Smooth muscle cell (in vitro differentiated cells): ENCODE data around the gene RFX8. TPM values are rescaled to one million over a fixed set of nuclear protein-coding genes. Genes with fewer than 3 reads are reported as not detected.

Experiments
- DNase-seq: peaks from one replicate; lab custom pipeline; 2025; ENCODE audit not compliant: unreplicated experiment; lab: John Stamatoyannopoulos, UW
- H2AFZ ChIP-seq: fragments of 200-600 bp; sonication (generic); 2 replicates; pipeline ENCODE4 v1.6.0; 2016; ENCODE audit warnings: antibody characterized with exemption, low read depth, mild to moderate bottlenecking
- H3F3A ChIP-seq: fragments of 200-600 bp; sonication (generic); 2 replicates; pipeline ENCODE4 v1.6.0; 2017; ENCODE audit warnings: antibody characterized with exemption, low read depth
- H3K27ac ChIP-seq: fragments of 200-600 bp; sonication (generic); 2 replicates; pipeline ENCODE4 v1.5.1; 2016; ENCODE audit warnings: low read depth, mild to moderate bottlenecking
- H3K27me3 ChIP-seq: fragments of 200-600 bp; sonication (generic); 2 replicates; pipeline ENCODE4 v1.6.1; 2016; ENCODE audit warnings: low read depth, mild to moderate bottlenecking
- H3K36me3 ChIP-seq: fragments of 200-600 bp; sonication (generic); 2 replicates; pipeline ENCODE4 v1.5.1; 2016; ENCODE audit warnings: low read depth
- H3K4me1 ChIP-seq: fragments of 200-600 bp; sonication (generic); 2 replicates; pipeline ENCODE4 v1.5.1; 2016; ENCODE audit warnings: low read depth
- H3K4me2 ChIP-seq: fragments of 200-600 bp; sonication (generic); 2 replicates; pipeline ENCODE4 v1.6.0; 2016; ENCODE audit warnings: mild to moderate bottlenecking
- H3K4me3 ChIP-seq: fragments of 200-600 bp; sonication (generic); 2 replicates; pipeline ENCODE4 v1.5.1; 2016; ENCODE audit warnings: mild to moderate bottlenecking
- H3K79me2 ChIP-seq: fragments of 200-600 bp; sonication (generic); 2 replicates; pipeline ENCODE4 v1.6.0; 2016; ENCODE audit warnings: low read depth, mild to moderate bottlenecking
- H3K9ac ChIP-seq: fragments of 200-600 bp; sonication (generic); 2 replicates; pipeline ENCODE4 v1.6.0; 2016; ENCODE audit warnings: low read depth
- H3K9me3 ChIP-seq: fragments of 200-600 bp; sonication (generic); replicated peaks from 2 replicates; pipeline ENCODE4 v1.5.1; 2016; ENCODE audit warnings: low read depth
- H4K20me1 ChIP-seq: fragments of 200-600 bp; sonication (generic); 2 replicates; pipeline ENCODE4 v1.6.0; 2016; ENCODE audit warnings: low read depth
- WGBS: methylation state at CpG from one replicate; pipeline ENCODE4 v1.1.7; 2016; ENCODE audit warnings: low lambda C conversion rate; 5-methylcytosine and 5-hydroxymethylcytosine counted together
- polyA plus RNA-seq: library from polyadenylated mRNA; unstranded; fragments of >200 nt; fragmentation: Nextera tagmentation; extraction: Ambion mirVana; gene quantifications from 2 replicates; pipeline ENCODE4 v1.2.1, GENCODE V29; 2016
- total RNA-seq: library from RNA; depleted of rRNA; stranded (reverse); fragments of >200 nt; gene quantifications from 2 replicates; pipeline ENCODE4 v1.2.3, GENCODE V29; 2014
- TF ChIP-seq, protein P1 (sequence below): fragments of 200-600 bp; sonication (generic); IDR thresholded peaks from 2 replicates; pipeline ENCODE4 v1.5.1; 2017; ENCODE audit warnings: borderline replicate concordance, mild to moderate bottlenecking, antibody characterized with exemption; ENCODE audit not compliant: insufficient read depth, poor library complexity, severe bottlenecking

RFX8 gene
- total and polyA plus RNA-seq, 2 experiments from 2014 or later = 2.3 to 3.0 TPM

DNA sequence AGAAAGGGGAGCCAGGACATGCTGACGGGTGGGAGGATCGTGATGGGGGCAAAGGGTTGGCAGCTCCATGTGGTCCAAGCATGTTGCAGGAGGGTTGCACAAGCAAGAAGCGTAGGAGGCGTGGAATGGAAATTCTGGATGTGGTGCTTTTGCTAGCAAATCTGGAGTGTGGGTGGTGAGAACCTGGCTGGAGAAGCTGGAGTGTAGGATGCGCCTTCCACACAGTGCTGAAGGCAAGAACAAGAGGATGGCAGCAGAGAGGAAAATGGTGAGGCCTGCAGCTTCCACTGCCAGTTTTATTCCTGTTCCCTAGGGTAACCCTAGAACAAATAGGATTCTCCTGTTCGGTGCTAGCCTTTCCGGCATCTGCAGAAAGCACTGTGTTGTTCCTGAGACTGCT, 110.0 kb downstream of the RFX8 start:
- Histone ChIP-seq H3K9ac (no peak overlapping the region), H3K4me1 (no peaks in the 10 kb centered on the region), H3K4me2 (no peak overlapping the region), H3K27me3 (no peaks in the 10 kb centered on the region), H3K79me2 (no peaks in the 10 kb centered on the region), H3F3A (no peaks in the 10 kb centered on the region), H3K4me3 (no peak overlapping the region), H3K36me3 (no peaks in the 10 kb centered on the region), H3K27ac (no peak overlapping the region), H2AFZ (no peak overlapping the region), H3K9me3 (no peaks in the 10 kb centered on the region), H4K20me1 (no peaks in the 10 kb centered on the region)
- TF ChIP-seq, protein P1, sequence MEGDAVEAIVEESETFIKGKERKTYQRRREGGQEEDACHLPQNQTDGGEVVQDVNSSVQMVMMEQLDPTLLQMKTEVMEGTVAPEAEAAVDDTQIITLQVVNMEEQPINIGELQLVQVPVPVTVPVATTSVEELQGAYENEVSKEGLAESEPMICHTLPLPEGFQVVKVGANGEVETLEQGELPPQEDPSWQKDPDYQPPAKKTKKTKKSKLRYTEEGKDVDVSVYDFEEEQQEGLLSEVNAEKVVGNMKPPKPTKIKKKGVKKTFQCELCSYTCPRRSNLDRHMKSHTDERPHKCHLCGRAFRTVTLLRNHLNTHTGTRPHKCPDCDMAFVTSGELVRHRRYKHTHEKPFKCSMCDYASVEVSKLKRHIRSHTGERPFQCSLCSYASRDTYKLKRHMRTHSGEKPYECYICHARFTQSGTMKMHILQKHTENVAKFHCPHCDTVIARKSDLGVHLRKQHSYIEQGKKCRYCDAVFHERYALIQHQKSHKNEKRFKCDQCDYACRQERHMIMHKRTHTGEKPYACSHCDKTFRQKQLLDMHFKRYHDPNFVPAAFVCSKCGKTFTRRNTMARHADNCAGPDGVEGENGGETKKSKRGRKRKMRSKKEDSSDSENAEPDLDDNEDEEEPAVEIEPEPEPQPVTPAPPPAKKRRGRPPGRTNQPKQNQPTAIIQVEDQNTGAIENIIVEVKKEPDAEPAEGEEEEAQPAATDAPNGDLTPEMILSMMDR = no peak
- 96% methylated on average over 7 of the region's 7 CpGs for WGBS
- DNase-seq = no peak

DNA sequence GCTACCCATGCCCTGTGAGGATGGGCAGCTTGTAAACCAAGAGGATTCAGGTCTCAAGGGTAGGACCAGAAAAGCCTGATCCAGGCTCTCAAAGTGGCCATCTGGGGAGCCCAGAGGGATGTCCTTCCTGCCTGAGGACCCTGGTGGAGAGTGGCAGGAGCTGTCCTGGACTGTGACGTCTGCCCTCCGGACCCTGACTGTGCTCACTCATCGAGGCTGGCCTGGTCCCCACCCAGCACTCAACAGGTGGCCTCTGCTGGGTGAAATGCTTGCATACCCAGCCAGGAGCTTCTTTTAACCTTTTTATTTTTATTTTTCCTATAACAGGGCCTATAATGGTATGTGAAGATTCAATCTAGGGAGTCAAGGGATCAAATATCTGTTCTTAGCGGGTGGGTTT, 112.1 kb downstream of the RFX8 start:
- H3F3A ChIP-seq = no peaks in the 10 kb centered on the region
- no peak for DNase-seq

DNA sequence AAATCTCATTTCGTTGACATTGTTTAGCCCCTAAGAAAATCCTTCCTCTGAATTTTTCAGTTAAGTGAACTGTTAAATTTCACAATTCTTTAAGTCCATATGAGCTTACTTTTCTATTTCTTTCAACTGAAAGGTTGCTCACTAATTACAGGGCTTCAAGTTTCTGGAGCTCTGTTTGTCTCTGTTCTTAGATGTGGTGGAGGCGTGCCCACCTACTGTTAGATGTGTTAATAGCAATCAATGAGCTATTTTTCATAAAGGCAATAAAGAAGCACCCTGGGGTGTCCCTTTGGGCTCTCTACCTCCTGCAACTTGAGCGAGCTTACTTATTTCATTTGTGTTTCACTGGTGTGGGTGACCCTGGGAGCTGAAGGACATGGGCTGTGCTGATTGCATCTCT, 112.6 kb downstream of the RFX8 start:
- H3K79me2 ChIP-seq = no peaks in the 10 kb centered on the region
- no peak overlapping the region for H3K27ac ChIP-seq
- H3K4me3 ChIP-seq = no peak overlapping the region
- no peaks in the 10 kb centered on the region for H3K36me3 ChIP-seq
- TF ChIP-seq, protein P1 = no peak
- H3K4me1 ChIP-seq = no peaks in the 10 kb centered on the region
- H3K4me2 ChIP-seq = no peak overlapping the region
- H3K9me3 ChIP-seq = no peaks in the 10 kb centered on the region
- WGBS = 75% methylated on average over 3 of the region's 3 CpGs
- no peaks in the 10 kb centered on the region for H3K27me3 ChIP-seq
- H4K20me1 ChIP-seq = no peaks in the 10 kb centered on the region
- H3K9ac ChIP-seq = no peak overlapping the region
- no peak for DNase-seq
- no peak overlapping the region for H2AFZ ChIP-seq
- H3F3A ChIP-seq = no peaks in the 10 kb centered on the region

More for the DNA sequence above, 112.1 kb downstream of the RFX8 start:
- TF ChIP-seq, protein P1 = no peak
- H3K4me2 ChIP-seq = no peak overlapping the region
- H2AFZ ChIP-seq = no peak overlapping the region
- H3K27me3 ChIP-seq = no peaks in the 10 kb centered on the region
- H3K4me1 ChIP-seq = no peaks in the 10 kb centered on the region
- H3K27ac ChIP-seq = no peak overlapping the region
- H3K9ac ChIP-seq = no peak overlapping the region
- no peaks in the 10 kb centered on the region for H3K36me3 ChIP-seq
- H3K79me2 ChIP-seq = no peaks in the 10 kb centered on the region
- H4K20me1 ChIP-seq = no peaks in the 10 kb centered on the region
- 95% methylated on average over 4 of the region's 4 CpGs for WGBS
- no peaks in the 10 kb centered on the region for H3K9me3 ChIP-seq
- no peak overlapping the region for H3K4me3 ChIP-seq

DNA sequence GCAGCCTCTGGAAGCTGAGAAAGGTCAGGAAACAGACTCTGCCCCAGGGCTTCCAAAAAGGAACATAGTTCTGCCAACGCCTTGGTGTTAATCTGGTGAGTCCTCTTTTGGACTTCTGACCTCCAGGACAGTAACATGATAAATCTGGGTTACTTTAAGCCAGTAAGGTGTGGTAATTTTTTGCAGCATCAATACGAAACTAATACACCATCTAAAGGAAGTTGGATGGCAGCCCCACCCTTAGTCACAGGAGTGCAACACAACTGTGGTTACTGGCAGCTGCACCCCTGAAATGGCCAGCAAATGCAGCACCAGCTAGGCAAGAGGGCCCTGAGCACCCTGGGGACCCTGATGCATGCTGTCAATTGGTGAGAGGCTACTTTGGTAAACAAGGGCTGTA, 113.4 kb downstream of the RFX8 start:
- H3K27ac ChIP-seq = no peak overlapping the region

More for the DNA sequence above, 113.4 kb downstream of the RFX8 start:
- H3K4me3 ChIP-seq = no peak overlapping the region
- no peak overlapping the region for H3K4me2 ChIP-seq
- TF ChIP-seq, protein P1 = no peak
- no peak overlapping the region for H3K9ac ChIP-seq
- DNase-seq = no peak
- no peaks in the 10 kb centered on the region for H3K9me3 ChIP-seq
- H2AFZ ChIP-seq = no peak overlapping the region
- H3K4me1 ChIP-seq = no peaks in the 10 kb centered on the region
- H3K36me3 ChIP-seq = no peaks in the 10 kb centered on the region
- H3K27me3 ChIP-seq = no peaks in the 10 kb centered on the region
- H3F3A ChIP-seq = no peaks in the 10 kb centered on the region
- 79% methylated on average over 2 of the region's 2 CpGs for WGBS
- H4K20me1 ChIP-seq = no peaks in the 10 kb centered on the region
- H3K79me2 ChIP-seq = no peaks in the 10 kb centered on the region
